Activated naive CD8-positive, alpha-beta T cell (primary cell): ENCODE results near the gene GGN.
"Not testable (repeated sequence)": the region's sequence is repeated elsewhere in the genome, so short reads cannot be mapped to it uniquely, and the experiment has no call there.

Source experiments
- H3K27ac Mint-ChIP-seq: one replicate; pipeline ENCODE4 v1.8.0; 2021; ENCODE audit warnings: mixed read lengths
- H3K27me3 Mint-ChIP-seq: one replicate; pipeline ENCODE4 v1.8.0; 2021; ENCODE audit warnings: mixed read lengths
- H3K36me3 Mint-ChIP-seq: one replicate; pipeline ENCODE4 v1.8.0; 2021; ENCODE audit warnings: mixed read lengths
- H3K4me1 Mint-ChIP-seq: one replicate; pipeline ENCODE4 v1.8.0; 2021; ENCODE audit warnings: low read depth, mixed read lengths
- H3K4me3 Mint-ChIP-seq: one replicate; pipeline ENCODE4 v1.8.0; 2021; ENCODE audit warnings: mild to moderate bottlenecking, mixed read lengths
- H3K9me3 Mint-ChIP-seq: one replicate; pipeline ENCODE4 v1.8.0; 2021; ENCODE audit warnings: low read depth, mixed read lengths

Gene GGN

DNA sequence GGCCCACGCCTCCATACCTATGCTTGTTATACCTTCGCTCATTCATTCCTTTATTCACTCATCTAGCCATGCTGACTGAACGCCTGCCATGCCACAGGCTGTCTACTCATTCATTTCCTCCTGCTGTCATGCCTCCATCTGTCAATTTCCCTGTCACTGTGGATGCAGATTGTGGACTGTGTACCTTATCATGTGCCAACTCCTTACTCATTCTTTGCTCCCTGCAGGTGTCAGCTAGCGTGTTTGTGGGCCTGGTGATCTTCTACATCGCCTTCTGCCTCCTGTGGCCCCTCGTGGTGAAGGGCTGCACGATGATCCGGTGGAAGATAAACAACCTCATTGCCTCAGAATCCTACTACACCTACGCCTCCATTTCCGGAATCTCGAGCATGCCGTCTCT is 17.5 kb downstream of the GGN start:
- Mint-ChIP-seq H3K4me3 (no peak overlapping the region), H3K4me1 (peaks cover 9% of the 10 kb centered on the region), H3K9me3 (no peaks in the 10 kb centered on the region), H3K27me3 (peaks cover 6% of the 10 kb centered on the region), H3K27ac (no peak overlapping the region), H3K36me3 (peaks cover 5% of the 10 kb centered on the region)

DNA sequence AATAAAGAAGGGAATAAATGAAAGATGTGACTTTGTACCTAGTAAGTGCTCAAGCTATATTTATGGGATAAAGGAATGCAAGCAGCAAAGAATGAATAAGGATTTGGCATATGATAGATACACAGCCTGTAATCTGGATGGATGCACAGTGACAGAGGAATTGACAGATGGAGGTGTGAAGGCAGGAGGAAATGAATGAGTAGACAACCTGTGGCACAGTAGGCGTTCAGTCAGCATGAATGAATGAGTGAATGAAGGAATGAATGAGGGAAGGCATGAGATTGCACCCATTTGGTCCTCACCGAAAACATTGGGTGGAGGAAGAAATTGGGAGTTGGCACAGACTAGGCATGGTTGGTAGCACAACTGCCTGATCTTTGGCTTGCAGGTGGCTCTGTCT is 18.2 kb downstream of the GGN start:
- Mint-ChIP-seq H3K36me3 (no peaks in the 10 kb centered on the region), H3K4me1 (peaks cover 1% of the 10 kb centered on the region), H3K27ac (no peak overlapping the region), H3K9me3 (no peaks in the 10 kb centered on the region), H3K27me3 (peaks cover 6% of the 10 kb centered on the region), H3K4me3 (no peak overlapping the region)

DNA sequence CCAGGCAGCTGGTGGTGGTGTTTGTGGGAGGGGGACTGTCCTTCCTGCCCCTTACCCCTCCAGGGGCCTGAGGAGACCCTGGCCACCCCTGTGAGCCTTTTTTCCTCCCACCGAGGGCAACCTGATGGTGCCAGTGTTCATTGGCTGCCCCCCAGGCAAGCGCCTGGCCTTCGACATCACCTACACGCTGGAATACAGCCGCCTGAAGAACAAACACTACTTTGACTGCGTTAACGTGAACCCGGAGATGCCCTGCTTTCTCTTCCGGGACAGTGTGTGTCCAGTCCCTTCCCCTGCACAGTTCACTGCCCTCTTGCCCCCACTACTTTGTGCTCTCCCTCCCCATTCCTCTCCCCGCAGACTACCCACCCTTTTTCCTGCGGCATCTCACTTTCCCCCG is 20.8 kb downstream of the GGN start:
- Mint-ChIP-seq H3K4me1 (peaks cover 5% of the 10 kb centered on the region), H3K36me3 (no peaks in the 10 kb centered on the region), H3K9me3 (no peaks in the 10 kb centered on the region), H3K27ac (no peak overlapping the region), H3K4me3 (no peak overlapping the region), H3K27me3 (peaks cover 6% of the 10 kb centered on the region)

DNA sequence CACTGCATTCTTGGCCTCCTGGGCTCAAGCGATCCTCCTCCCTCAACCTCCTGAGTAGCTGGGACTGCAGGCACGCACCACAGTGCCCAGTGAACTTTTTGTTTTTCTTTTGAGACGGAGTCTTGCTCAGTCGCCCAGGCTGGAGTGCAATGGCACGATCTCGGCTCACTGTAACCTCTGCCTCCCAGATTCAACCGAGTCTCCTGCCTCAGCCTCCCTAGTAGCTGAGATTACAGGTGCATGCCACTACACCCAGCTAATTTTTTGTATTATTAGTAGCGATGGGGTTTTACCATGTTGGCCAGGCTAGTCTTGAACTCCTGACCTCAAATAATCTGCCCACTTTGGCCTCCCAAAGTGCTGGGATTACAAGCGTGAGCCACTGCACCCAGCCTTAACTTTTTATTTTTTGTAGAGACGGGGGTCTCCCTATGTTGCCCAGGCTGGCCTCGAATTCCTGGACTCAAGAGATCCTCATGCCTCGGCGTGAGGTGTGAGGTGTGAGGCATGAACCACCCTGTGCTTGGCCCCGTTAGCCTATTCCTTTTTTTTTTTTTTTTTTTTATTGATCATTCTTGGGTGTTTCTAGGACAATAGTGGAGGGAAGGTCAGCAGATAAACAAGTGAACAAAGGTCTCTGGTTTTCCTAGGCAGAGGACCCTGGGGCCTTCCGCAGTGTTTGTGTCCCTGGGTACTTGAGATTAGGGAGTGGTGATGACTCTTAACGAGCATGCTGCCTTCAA is 24.7 kb downstream of the GGN start:
- H3K9me3 Mint-ChIP-seq, H3K27me3 Mint-ChIP-seq, H3K4me1 Mint-ChIP-seq, H3K36me3 Mint-ChIP-seq, H3K27ac Mint-ChIP-seq: not testable (repeated sequence)
- peak overlapping the region; percentile 81 for H3K4me3 Mint-ChIP-seq

DNA sequence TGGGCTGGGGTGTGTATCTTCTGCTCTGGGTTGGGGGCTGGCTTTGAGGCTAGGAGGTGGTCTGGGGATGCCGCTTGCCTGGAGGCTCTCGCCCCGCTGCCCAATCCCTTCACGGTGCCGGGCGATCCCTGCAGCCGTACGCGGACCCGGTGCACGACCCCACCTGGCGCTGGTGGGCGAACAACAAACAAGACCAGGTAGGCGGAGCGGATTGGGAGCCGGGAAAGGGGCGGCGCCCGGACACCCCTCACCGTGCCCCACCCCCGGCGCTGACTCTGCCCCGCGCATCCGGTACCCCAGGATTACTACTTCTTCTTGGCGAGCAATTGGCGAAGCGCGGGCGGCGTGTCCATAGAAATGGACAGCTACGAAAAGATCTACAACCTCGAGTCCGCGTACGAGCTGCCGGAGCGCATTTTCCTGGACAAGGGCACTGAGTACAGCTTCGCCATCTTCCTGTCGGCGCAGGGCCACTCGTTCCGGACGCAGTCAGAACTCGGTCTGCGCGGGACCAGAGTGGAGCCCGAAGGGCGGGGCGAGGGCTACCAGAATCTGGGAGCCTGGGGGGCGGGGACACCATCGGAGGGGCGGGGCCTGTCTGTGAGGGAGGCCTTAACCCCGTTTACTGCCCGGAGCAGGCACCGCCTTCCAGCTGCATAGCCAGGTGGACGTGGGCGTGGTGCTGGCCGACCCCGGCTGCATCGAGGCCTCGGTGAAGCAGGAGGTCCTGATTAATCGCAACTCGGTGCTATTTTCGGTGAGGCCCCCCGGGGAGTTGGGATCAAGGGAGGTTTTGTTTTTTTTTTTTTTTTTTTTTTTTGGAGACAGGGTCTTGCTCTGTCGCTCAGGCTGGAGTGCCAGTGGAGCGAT is 25.5 kb downstream of the GGN start:
- H3K36me3 Mint-ChIP-seq: no peaks in the 10 kb centered on the region

DNA sequence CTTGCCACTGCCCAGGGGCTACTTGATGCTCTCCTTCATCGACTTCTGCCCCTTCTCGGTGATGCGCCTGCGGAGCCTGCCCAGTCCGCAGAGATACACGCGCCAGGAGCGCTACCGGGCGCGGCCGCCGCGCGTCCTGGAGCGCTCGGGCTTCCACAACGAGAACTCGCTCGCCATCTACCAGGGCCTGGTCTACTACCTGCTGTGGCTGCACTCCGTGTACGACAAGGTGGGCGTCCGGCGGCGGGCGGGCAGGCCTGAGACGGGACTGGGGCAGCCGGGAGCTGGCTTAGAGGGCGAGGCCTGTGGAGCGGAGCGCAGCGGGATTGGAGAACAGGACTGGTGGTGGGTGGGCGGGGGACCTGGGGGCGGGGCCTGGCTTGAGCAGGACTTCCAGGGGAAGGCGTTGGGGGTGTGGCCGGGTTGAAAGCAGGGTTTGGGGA is 26.2 kb downstream of the GGN start:
- Mint-ChIP-seq H3K27me3 (peaks cover 2% of the 10 kb centered on the region), H3K4me3 (peak overlapping the region; percentile 81), H3K27ac (no peak overlapping the region), H3K9me3 (no peaks in the 10 kb centered on the region), H3K36me3 (no peaks in the 10 kb centered on the region), H3K4me1 (peaks cover 10% of the 10 kb centered on the region)

More for the DNA sequence above, 25.5 kb downstream of the GGN start:
- Mint-ChIP-seq H3K27me3 (peaks cover 2% of the 10 kb centered on the region), H3K4me3 (peak overlapping the region; percentile 81), H3K27ac (no peak overlapping the region), H3K4me1 (peaks cover 10% of the 10 kb centered on the region), H3K9me3 (no peaks in the 10 kb centered on the region)

DNA sequence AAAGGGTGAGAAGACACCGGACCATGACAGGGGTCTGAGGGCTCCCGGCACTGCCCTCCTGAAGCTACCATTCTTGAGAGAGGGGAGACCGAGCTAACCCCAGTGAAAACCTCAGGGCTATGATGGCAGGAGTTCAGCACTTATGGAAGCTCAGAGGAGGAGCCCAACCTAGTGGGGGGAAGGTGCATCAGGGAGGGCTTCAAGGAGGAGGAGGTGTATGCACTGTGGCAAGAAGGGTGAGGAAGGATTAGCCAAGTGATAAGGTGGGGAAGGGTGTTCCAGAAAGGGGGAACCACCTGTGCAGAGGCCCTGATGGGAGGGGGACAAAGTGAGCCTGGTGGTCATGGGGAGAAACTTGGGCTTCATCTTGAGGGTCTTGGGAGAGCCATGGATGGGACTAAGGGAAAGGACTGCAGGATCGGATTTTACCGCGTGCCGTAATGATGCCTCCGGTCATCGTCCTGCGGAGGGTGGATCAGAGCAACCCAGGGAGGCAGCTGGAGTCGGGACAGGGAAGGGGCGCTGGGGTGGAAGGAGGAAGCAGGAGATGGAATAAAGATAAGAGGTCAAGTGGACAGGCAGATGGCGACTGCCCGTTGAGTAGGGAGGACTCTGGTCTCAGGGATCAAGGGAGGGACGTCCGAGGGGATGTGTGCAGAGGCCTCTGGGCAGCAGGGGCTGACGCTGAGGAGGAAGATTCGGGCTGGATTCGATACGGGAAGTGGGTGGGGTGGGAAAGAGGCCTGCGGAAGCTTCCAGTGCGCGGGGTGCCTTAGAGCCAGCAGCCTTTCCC is 26.8 kb downstream of the GGN start:
- H3K4me1 Mint-ChIP-seq: peaks cover 10% of the 10 kb centered on the region
- H3K4me3 Mint-ChIP-seq: peak overlapping the region; percentile 81
- no peaks in the 10 kb centered on the region for H3K27me3 Mint-ChIP-seq
- H3K36me3 Mint-ChIP-seq: no peaks in the 10 kb centered on the region
- H3K9me3 Mint-ChIP-seq: no peaks in the 10 kb centered on the region
- no peak overlapping the region for H3K27ac Mint-ChIP-seq

DNA sequence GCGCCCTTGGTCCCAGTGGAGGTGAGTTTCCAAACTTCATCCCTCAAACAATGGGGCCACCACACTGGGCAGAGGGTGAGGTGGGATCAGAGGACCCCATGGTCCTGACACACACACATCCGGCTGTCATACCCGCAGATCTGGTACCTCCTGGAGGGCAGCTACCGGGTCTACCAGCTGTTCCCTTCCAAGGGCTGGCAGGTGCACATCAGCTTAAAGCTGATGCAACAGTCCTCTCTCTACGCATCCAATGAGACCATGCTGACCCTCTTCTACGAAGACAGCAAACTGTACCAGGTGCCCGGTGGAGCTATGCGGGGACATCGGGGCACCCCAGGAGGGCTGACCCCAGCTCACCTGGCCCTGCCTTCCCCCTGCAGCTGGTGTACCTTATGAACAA is 27.5 kb downstream of the GGN start:
- Mint-ChIP-seq H3K27ac (no peak overlapping the region), H3K4me3 (peak overlapping the region; percentile 81)

DNA sequence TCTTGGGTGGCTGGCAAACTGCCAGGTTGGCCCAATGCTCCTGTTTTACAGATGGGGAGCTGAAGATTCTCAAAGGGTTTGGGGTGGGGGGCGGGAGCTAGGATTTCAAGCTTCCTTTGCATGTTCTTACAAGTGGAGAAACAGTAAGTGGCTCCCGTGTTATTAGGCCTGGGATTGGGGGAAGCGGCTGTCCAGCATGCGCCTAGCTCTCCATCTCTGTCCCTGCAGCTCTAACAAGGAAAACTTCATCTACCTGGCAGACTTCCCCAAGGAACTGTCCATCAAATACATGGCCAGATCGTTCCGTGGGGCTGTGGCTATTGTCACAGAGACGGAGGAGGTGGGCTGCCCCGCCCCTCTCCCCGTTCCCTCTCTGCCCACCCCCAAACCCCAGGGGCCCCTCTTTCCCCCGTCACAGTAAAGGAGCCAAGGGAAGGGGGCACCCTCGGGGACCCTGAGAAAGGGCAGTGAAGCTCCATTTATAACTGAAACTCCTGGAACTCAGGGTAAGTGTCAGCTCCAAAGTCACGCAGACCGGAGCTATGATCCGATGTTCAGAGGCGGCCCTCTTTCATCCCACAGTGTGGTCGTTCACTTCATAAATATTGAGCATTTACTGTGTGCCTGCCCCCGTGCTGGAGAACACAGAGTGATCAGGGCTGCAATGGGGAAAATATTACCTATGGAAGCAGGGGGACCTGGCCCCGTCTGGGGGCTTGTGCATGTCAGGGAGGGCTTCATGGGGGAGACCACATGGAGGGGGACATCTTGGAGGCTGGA is 28.4 kb downstream of the GGN start:
- H3K4me3 Mint-ChIP-seq: peak overlapping the region; percentile 3
- H3K27me3 Mint-ChIP-seq: no peaks in the 10 kb centered on the region
- no peak overlapping the region for H3K27ac Mint-ChIP-seq
- H3K36me3 Mint-ChIP-seq: no peaks in the 10 kb centered on the region
- H3K9me3 Mint-ChIP-seq: no peaks in the 10 kb centered on the region
- H3K4me1 Mint-ChIP-seq: peaks cover 10% of the 10 kb centered on the region

More for the DNA sequence above, 27.5 kb downstream of the GGN start:
- no peaks in the 10 kb centered on the region for H3K36me3 Mint-ChIP-seq
- H3K4me1 Mint-ChIP-seq: peaks cover 10% of the 10 kb centered on the region
- H3K9me3 Mint-ChIP-seq: no peaks in the 10 kb centered on the region
- H3K27me3 Mint-ChIP-seq: no peaks in the 10 kb centered on the region

DNA sequence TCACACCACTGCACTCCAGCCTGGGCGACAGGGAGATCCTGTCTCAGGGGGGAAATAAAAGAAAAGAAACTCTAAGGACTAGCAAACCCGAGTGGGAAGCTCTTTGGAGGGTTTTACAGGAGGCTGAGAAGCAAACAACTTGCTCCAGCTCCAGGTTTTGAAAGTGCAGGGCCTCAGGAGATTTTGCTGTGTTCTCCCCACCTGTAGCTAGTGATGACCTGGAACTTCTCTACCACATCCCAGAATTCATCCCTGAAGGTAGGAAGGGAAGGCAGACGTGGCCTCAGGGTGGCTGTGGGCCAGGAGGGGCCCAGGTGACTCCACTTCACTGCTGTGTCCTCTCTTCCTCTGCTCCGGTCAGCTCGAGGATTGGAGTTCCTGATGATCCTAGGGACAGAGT is 29.8 kb downstream of the GGN start:
- Mint-ChIP-seq H3K4me3 (no peak overlapping the region), H3K36me3 (no peaks in the 10 kb centered on the region), H3K27me3 (no peaks in the 10 kb centered on the region), H3K9me3 (no peaks in the 10 kb centered on the region), H3K4me1 (peaks cover 8% of the 10 kb centered on the region), H3K27ac (no peak overlapping the region)

DNA sequence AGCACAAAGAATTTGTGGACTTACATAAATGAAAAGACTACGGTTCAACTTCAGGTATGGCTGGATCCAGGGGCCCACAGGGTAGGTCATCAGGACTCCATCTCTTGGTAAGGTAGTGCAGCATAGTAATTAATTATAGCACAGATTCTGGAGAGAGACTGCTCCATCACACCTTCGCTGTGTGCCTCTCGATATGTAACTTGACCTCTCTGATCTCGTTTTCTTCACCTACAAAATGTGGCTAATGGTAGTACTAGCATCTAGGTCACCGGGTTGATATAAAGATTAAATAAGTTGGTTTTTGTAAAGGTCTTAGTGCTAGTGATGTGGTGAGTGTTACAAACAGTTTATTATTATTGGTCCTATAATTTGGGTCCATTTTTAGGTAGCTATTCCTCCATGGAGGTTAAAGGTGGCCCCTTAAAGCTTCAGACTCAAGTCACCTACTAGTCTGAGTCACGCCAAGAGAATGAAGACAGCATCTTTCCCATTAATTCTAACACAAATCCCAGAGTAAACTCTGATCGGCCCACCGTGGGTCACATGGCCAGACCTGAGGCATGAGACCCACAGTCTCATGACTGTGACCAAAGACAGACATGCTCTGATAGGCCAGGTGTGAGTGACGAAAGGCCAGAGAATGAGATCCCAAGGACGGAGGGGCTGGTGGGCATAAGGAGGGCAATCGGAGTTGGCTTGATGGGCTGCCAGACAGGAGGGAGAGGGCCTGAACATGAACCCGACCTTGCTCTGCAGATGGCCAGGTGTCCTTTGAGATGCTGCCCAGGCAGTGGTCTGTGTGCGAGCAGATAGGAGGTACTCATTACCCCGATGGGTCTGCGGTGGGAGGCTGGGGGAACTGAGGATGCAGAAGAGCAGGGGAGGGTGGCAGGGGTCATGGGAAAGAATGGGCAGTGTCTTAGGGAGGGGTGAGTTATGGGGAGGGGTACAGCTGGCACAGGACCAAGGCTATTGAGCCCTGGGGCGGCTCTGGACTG is 31.8 kb downstream of the GGN start:
- Mint-ChIP-seq H3K4me3 (no peak overlapping the region), H3K27me3 (no peaks in the 10 kb centered on the region), H3K27ac (no peak overlapping the region), H3K36me3 (no peaks in the 10 kb centered on the region), H3K4me1 (peaks cover 4% of the 10 kb centered on the region), H3K9me3 (no peaks in the 10 kb centered on the region)

DNA sequence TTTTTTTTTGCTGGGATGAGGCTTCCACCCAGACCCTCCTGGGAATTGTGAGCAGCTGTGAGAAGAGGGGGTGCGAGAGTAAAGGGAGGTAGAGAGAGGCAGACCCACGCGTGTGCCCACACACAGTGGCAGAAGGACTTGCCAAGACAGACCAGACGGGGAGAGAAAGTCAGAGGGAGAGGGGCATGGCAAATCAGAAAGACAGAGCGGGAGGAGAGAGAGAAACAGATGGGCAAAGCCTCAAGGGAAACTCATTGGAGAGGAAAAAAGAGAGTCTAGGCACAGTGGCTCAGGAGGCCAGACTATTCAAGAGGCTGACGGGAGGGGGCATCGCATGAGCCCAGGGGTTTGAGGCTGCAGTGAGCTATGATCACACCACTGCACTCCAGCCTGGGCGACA is 35.2 kb downstream of the GGN start:
- Mint-ChIP-seq H3K4me1 (no peaks in the 10 kb centered on the region), H3K27ac (no peak overlapping the region), H3K27me3 (no peaks in the 10 kb centered on the region), H3K36me3 (no peaks in the 10 kb centered on the region), H3K9me3 (no peaks in the 10 kb centered on the region), H3K4me3 (no peak overlapping the region)

DNA sequence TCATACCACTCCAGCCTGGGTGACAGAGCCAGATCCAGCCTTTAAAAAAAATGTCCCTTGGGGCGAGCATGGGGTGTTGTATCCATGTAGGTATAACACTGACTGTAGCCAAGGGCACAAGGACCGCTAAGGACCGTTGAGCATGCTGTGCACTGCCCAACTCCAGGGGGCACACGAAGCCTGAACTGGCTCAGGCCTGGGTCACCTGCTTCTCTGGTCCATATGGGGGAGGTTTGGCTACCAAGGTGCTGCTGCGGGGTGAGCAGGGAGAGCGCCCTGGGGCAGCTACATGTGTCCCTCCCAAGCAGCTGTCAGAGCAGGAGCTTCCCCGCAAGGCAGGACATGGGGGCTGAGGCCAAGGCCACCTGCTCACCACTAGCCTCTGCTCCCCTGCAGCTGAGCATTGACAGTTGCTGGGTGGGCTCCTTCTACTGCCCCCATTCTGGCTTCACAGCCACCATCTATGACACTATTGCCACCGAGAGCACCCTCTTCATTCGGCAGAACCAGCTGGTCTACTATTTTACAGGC is 35.9 kb downstream of the GGN start:
- no peaks in the 10 kb centered on the region for H3K9me3 Mint-ChIP-seq
- no peak overlapping the region for H3K27ac Mint-ChIP-seq
- H3K36me3 Mint-ChIP-seq: no peaks in the 10 kb centered on the region
- H3K4me1 Mint-ChIP-seq: no peaks in the 10 kb centered on the region
- H3K27me3 Mint-ChIP-seq: no peaks in the 10 kb centered on the region
- H3K4me3 Mint-ChIP-seq: no peak overlapping the region
